CD4-positive, alpha-beta T cell treated with Interleukin-17A for 1 hour (primary cell): ENCODE results near the gene CRK.
"Not testable (repeated sequence)": the region's sequence is repeated elsewhere in the genome, so short reads cannot be mapped to it uniquely, and the experiment has no call there.

Source experiments
- DNase-seq: peaks from one replicate; pipeline ENCODE4 v3.0.0-alpha.2; 2020

CRK gene

DNA sequence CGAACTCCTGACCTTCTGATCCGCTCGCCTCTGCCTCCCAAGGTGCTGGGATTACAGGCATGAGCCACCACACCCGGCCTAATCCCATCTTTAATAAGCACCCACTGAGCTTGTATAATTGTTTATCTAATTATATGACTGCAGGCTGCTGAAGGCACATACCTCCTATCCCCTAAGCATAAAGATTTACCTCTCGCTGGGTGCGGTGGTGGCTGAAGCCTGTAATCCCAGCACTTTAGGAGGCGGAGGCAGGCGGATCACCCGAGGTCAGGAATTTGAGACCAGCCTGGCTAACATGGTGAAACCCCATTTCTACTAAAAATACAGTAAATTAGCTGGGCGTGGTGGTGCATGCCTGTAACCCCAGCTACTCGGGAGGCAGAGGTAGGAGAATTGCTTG lies 35.9 kb downstream of the CRK start:
- DNase-seq: no peak

DNA sequence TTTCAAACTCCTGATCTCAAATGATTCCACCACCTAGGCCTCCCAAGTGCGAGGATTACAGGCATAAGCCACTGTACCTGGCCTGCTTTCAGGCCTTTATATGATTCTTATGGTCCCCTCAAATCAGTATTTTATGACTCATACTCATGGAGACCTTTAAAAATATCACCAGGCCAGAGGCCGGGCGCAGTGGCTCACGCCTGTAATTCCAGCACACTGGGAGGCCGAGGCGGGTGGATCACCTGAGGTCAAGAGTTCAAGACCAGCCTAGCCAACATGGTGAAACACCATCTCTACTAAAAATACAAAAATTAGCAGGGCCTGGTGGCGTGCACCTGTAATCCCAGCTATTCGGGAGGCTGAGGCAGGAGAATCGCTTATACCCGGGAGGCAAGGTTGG lies 37.6 kb downstream of the CRK start:
- not testable (repeated sequence) for DNase-seq

DNA sequence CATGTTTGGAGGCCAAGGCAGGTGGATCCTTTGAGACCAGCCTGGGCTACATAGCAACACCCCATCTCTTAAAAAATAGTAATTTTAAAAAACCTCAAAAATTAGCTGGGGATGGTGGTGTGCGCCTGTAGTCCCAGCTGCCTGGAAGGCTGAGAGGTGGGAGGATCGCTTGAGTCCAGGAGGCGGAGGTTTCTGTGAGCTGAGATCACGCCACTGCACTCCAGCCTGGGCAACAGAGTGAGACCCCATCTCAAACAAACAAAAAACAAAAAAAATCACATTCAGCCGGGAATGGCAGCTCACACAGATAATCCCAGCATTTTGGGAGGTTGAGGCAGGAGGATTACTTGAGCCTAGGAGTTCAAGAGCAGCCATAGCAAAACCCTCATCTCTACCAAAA lies 39.6 kb downstream of the CRK start:
- no peak for DNase-seq

DNA sequence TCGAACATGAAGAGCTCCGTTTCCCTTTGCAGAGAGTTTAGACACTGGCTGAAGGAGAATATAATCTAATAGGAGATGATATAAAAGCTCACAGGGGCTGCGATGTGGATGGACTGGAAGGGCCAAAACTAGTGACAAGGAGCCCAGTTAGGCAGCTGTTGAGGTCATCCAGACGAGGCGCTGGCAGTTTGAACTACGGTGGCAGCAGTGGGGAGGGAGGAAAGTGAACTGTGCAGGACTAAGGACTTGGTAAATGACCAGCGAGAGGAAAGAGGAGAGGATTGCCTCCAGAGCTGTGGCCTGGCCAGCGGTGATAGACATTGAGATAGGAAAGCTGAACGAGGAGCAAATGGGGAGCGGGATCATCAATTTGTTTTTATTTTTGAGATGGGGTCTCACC lies 41.4 kb downstream of the CRK start:
- no peak for DNase-seq

DNA sequence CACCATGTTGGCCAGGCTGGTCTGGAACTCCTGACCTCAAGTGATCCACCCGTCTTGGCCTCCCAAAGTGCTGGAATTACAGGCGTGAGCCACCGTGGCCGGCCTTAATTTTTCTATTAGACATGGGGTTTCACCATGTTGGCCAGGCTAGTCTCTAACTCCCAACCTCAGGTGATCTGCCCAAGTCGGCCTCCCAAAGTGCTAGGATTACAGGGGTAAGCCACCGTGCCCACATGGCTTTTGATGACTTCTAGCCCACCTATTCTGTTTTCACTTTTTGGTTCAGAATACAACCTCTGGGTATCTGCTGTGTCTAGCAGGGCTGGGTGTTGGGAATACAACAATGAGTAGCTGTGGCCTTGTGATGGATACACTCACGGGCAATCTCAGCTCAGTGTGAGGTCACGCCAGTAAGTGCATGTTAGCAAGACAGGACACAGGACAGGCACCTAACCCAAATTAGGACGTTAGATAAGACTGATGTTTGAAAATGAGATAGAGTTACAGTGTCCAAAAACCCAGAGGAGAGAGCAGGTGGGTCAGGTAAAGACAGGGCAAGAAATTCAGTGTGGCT lies 41.9 kb downstream of the CRK start:
- no peak for DNase-seq

DNA sequence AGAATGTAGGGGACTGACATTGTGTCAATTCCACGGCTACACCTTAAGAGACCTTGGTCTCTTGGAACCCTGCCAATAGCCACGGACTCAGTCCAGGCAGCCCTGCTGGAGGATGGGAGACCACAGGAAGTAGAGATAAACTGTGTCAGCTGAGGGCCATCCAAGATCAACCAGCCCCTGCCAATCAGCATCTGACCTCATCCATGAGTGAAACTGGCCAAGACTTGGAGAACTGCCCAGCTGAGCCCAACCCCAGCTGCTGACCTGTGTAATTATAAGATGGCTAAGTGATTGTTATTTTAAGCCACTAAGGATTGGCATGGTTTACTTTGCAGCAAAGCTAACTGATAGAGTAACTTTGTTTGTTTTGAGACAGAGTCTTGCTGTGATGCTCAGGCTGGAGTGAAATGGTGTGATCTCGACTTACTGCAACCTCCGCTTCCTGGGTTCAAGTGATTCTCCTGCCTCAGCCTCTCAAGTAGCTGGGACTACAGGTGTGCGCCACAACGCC lies 42.7 kb downstream of the CRK start:
- no peak for DNase-seq

DNA sequence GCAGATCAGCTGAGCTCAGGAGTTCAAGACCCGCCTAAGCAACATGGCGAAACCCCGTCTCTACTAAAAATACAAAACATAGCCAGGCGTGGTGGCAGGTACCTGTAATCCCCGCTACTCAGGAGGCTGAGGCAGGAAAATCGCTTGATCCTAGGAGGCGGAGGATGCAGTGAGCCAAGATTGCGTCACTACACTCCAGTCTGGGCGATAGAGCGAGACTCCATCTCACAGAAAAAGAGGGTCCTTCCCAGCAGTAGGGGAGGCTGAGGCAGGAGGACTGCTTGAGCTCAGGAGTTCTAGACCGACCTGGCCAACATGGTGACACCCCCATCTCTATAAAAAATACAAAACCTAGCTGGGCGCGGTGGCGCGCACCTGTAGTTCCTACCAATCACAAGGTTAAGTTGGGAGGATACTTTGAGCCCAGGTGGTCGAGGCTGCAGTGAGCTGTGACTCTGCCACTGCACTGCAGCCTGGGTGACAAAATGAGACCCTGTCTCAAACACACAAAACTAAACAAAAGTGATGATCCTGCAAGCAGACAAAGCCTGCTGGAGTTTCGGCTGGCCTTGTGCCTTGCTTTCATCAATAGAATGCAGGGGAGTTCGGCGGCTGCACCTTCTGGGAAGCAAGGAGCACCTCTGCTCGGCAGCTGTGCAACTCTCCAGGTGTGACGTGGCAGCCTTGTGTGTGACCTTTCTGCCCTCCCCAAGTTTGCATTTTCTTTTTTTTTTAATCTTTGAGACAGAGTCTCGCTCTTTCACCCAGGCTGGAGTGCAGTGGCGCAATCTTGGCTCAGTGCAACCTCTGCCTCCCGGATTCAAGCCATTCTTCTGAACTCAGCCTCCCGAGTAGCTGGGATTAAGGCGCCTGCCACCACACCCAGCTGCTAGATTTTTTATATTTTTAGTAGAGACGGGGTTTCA lies 43.6 kb downstream of the CRK start:
- DNase-seq: no peak

DNA sequence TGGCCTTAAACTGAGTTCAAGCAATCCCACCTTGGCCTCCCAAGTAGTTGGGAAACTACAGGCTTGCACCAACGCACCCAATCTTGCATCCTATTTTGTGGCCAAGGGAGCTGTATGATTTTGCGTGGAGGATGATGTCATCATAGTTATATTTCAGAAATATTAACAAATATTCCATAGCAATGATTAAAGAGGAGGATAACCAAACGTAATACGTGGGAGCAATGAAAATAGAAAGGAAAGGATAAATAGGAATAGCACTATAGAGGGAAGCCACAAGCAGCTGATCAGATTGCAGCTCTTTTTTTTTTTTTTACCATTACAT lies 53.8 kb downstream of the CRK start:
- no peak for DNase-seq

DNA sequence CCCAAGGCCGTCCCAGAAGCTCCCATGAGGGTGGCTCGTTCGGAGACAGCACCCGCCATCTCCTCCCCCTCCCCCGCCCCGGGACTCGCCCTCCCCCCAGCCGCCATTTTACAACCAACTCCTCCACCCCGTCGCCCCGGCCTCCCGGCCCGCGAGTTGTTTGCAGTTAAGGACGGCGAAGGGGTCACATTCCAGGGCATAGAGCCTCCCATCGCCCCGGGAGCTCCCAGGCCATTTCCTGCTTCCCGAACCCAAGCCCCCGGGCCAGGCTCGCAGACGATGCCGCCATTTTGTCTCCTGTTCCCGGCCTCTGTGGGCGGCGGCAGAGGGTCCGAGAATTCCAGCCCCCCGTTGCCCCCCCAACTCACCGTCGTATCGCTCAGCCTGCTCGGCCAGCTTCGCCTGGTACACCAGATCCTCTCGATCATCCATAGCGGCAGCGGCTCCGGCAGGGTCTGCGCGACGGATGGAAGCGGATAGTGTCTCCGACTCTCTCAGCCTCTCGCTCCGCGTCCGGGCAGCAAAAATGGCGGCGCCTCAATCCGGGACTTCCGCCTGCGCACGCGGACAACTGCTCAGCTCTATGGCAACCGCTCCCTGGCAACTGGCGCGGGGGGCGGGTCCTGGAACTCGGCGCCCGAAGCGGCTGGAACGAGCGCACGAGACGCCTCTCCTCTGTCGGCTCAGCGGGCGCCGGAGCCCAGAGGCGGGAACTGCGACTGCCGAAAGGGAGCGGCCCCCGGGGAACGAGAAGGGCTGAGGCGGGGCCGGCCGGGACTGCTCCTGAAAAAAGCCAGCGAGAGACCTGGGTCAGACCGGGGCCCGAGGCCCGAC lies 56.1 kb downstream of the CRK start, which contains the start of gene YWHAE:
Gene YWHAE (minus strand): TSS at position 544 of the 834 bp plus-strand sequence. CDS start 112 bp downstream, at position 432.
- peak; percentile 94 for DNase-seq

DNA sequence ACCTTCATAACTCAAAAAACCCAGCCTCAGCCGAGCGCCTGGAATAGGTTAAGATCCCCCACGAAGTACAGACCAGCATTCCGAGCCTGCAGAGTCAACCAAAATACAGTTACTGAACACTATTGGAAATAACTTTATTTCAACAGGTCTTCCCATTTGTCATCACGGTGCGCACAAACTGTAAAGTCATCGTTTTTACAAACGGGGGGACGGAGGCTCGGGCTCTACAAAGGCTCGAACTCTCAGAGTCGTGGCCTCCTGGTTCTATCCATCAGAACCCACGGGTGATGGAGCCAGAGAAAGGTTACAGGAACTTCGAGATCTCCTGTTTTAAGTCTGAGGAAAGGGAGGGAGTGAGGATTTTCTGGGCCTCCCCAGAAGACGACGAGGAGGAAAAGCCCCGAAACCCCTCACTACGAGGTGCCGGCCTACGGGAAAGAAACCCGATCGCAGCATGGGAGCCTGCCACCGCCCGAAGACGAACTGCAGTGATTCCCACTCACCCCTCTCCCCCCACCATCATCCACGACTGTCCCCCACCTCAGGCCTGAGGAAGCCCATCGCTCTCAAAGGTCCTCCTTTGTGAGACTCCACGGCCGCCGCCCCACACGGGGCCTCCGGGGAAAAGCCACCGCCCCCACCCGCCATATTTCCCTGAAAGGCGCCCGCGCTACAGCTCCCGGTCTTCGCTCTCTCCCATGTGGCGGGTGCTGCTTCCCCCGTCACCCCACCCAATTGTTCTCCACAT lies 56.9 kb downstream of the CRK start:
- DNase-seq: peak; percentile 34

DNA sequence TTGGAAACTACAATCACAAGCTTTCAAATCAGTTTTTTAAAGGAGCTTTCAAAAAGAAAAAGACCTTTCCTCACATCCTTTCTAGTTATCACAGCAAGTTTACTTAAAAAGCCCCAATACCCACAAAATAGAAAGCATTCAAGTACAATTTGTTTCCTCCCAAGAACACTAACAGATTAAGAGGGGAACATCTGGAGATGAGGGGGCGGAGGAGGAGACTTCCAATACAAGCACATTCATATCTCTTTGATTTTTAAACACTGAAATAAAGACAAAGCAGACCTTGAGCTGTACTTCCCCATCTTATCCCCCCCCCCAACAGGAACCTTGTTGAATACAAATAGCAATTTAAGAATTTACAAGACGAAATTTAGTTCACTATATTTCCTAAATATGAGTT lies 58.0 kb downstream of the CRK start:
- no peak for DNase-seq

DNA sequence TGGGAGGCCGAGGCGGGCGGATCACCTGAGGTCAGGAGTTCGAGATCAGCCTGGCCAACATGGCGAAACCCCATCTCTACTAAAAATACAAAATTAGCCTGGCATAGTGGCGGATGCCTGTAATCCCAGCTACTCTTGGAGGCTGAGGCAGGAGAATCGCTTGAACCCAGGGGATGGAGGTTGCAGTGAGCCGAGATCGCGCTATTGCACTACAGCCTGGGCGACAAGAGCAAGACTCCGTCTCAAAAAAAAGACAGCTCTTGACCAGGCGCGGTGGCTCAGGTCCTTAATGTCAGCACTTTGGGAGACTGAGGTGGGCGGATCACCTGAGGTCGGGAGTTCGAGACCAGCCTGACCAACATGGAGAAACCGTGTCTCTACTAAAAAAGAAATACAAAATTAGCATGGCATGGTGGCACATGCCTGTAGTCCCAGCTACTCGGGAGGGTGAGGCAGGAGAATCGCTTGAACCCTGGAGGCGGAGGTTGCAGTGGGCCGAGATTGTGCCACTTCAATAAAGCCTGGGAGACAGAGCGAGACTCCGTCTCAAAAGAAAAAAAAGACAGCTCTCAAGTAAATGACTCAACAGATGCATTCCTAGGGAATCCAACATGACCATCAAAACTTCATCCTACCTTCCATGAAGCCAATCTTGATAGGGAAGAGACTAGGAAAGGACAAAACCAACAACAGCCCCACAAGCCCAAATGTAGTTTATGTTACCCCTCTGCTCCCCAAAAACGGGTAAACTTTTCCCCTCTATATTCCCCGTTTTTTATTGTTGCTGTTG lies 60.0 kb downstream of the CRK start:
- not testable (repeated sequence) for DNase-seq

DNA sequence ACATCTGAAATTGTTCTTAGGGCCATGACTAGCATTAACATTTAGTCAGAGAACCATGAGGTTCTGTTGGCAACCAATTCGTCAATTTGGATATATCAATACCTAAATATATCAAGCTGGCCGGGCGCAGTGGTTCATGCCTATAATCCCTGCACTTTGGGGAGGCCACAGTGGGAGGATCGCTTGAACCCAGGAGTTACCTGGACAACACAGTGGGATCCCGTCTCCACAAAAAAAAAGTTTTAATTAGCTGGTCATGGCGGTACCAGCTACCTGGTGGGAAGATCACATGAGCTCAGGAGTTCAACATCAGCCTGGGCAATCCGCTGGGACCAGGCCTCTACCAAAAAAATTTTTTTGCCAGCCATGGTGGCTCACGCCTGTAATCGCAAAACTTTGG lies 64.5 kb downstream of the CRK start:
- no peak for DNase-seq

DNA sequence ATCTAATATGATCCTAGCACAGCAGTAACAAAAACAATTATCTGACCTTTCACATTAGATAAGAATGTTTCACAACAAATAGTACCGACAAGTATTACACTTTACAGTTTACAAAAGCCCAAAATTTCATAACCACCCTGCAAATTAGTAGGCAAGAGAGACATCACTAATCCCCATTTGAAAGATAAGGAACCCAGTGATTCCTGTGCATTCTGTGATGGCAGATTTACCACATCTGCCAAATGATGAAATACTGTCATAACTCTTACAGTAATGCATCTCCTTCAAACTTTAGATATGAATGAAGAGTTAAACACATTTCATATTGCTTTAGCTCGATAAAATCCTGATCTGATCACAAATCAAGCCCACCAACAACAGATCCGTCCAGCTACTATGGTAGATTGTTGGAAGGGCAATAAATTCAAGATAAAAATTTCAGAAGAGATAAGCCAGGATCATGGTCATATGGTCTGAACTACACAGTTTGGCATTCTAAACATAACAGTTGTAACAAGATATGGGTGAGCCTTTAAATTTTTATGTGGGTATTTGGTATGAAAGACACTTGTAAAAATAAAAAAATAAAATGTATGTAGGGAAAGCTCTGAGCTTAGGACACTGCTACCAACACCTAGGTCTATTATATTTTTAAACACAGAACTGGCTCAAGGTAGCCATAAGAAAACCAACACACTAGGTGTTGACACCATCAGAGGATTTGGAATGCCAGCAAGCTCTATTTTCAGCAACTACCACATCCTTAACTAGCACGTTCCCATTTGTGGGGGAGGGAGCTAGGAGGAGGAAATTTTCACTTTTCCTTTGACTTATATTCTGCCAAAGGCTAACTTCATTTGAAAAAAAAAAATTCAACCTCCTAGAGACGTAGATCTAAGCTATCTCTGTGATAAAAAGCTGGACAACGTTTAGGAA lies 65.3 kb downstream of the CRK start:
- no peak for DNase-seq

DNA sequence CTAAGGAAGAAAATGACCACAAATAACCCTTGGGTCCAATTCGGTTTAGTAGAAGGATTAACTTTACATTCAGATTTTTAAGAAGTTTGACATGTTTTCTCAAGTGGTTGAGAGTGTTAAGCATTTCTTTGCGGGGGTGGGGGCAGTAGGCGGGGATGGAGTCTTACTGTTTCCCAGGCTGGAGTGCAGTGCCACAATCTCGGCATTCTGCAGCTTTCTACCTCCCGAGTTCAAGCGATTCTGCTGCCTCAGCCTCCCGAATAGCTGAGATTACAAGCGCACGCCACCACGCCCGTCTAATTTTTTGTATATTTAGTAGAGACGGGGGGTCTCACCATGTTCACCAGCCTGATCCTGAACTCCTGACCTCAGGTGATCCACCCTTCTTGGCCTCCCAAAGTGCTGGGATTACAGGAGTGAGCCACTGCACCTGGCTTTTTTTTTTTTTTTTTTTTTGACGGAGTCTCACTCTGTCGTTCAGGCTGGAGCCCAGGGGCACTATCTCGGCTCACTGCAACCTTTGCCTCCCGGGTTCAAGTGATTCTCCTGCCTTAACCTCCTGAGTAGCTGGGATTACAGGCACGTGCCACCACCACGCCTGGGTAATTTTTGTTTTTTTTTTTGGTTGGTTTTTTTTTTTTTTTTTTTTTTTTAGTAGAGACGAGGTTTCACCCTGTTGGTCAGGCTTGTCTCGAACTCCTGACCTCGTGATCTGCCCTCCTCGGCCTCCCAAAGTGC lies 68.4 kb downstream of the CRK start:
- not testable (repeated sequence) for DNase-seq

DNA sequence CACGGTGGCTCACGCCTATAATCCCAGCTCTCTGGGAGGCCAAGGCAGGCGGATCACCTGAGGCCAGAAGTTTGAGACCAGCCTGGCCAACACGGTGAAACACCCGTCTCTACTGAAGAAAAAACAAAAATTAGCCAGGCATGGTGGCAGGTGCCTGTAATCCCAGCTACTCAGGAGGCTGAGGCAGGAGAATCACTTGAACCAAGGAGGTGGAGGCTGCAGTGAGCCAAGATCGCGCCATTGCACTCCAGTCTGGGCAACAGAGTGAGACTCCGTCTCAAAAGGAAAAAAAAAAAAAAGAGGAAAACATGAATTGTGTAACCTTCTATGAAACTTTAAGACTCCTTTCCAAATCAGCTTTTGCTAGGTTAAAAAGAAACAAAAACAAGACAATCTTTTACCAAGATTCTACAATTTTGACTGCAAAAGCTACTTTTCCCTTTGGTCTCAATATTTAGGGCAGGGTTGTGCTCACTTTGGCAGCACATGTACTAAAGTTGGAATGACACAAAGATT lies 69.3 kb downstream of the CRK start:
- DNase-seq: not testable (repeated sequence)

DNA sequence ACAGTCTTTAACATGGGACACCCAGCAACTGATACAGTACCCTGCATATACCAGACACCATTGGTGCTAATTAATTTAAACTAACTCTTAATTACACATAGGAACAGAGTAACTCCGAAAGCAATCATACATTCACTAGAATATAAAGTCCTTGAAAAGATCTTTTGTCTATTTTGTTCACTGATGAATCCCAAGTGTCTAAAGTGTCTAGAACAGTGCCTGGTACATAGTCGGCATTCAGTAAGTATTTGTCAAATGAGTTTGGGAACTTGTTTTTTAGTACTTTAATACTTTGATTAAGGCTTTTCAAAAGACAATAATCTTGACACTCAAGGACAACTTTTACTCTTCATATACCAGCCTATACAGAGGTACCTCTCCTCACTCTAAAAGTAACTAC lies 69.8 kb downstream of the CRK start:
- DNase-seq: no peak

DNA sequence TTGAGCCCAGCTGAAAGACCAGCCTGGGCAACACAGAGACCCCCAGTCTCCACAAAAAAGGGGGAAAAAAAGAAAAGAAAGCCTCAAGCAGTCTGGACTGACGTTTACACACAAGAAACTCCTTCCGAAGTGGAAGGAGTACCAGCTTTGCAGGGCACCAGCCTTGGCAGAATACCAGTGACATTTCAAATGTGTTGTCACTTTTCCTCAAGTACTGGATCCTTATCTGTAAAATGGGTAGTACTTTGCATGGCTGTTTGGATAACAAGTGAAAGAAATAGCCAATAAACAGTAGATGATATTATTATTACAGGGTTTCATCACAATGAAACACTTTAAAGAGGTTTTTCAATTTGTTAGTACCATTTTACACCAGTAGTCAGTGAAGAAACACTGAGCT lies 70.2 kb downstream of the CRK start:
- no peak for DNase-seq

DNA sequence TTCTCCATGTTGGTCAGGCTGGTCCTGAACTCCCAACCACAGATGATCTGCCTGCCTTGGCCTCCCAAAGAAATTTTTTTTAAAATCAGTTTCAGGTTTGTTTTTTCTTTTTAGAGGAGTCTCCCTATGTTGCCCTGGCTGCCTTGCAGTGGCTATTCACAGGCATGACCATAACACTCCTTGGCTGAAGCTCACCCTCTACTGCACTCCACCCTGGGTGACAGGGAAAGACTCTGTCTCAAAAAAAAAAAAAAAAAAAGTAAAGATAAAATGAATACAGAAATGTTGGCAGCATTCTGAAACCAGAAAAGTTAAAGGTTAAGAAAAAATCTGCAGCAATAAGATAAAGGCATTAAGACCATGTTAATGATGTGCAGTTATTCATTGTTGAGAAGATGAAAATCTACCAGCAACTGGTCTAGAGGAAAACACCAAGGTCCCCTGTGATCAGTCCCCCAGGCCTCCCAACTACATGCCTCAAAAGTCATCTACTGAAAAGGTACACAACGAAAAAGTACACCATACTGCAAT lies 71.1 kb downstream of the CRK start:
- DNase-seq: no peak
